Measurements from ENCODE around the gene DPF1. TPM values are rescaled to one million over a fixed set of nuclear protein-coding genes. Genes with fewer than 3 reads are reported as not detected.
A peak's percentile ranks its signal among the peaks of the same experiment; 100 is the strongest.

The DPF1 gene
- total and polyA plus RNA-seq, 8 donors: 0.19 to 0.37 (median 0.26) TPM; not detected in 5

GRCh38 chr19:38185562-38185961, 38.5 kb downstream of the DPF1 start:
- FAIRE-seq (no peak), ATAC-seq (no peak), DNase-seq (no peak)
- Histone ChIP-seq H3K4me3 (no peak overlapping the region), H3K36me3 (no peaks in the 10 kb centered on the region), H3K4me1 (no peaks in the 10 kb centered on the region), H3K27me3 (no peaks in the 10 kb centered on the region), H3K27ac (no peak overlapping the region), H3K9me3 (no peaks in the 10 kb centered on the region)
- intact Hi-C loops (cut with DNase I): no loop called here
- no peak for TF ChIP-seq CTCF (IDR thresholded peaks at IDR 0.05)
- 94 to 96% methylated on average over 10 of the region's 10 CpGs for WGBS, 2 donors

GRCh38 chr19:38184815-38185214, 39.2 kb downstream of the DPF1 start:
- no peak overlapping the region for H3K4me3 ChIP-seq
- H3K27ac ChIP-seq: no peak overlapping the region
- H3K4me1 ChIP-seq: no peaks in the 10 kb centered on the region
- 89 to 96% methylated on average over 9 of the region's 9 CpGs for WGBS, 2 donors
- intact Hi-C loops (cut with DNase I): no loop called here
- DNase-seq (no peak), ATAC-seq (no peak), FAIRE-seq (no peak)
- no peaks in the 10 kb centered on the region for H3K36me3 ChIP-seq
- no peak for TF ChIP-seq CTCF (IDR thresholded peaks at IDR 0.05)
- H3K27me3 ChIP-seq: no peaks in the 10 kb centered on the region
- H3K9me3 ChIP-seq: no peaks in the 10 kb centered on the region

- TF ChIP-seq CTCF (IDR thresholded peaks at IDR 0.05): no peak
- 84 to 85% methylated on average over 30 of the region's 30 CpGs for WGBS, 2 donors
- H3K9me3 ChIP-seq: no peaks in the 10 kb centered on the region
- FAIRE-seq: no peak
- H3K27me3 ChIP-seq: no peaks in the 10 kb centered on the region
- no peak overlapping the region for H3K27ac ChIP-seq
- peak in 2 of 4 donors; percentile 17 to 21 for ATAC-seq
- H3K4me3 ChIP-seq: no peak overlapping the region
- intact Hi-C loops (cut with DNase I): no loop called here
- no peaks in the 10 kb centered on the region for H3K36me3 ChIP-seq
- no peak for DNase-seq
- no peaks in the 10 kb centered on the region for H3K4me1 ChIP-seq
These were observed 40.6 kb downstream of the DPF1 start for GRCh38 chr19:38183251-38183897.

- WGBS, 2 donors: 92 to 93% methylated on average over 21 of the region's 21 CpGs
These were observed 41.3 kb downstream of the DPF1 start for GRCh38 chr19:38182536-38183210.

More at GRCh38 chr19:38182536-38183210, 41.3 kb downstream of the DPF1 start:
- Histone ChIP-seq H3K9me3 (no peaks in the 10 kb centered on the region), H3K27me3 (no peaks in the 10 kb centered on the region), H3K27ac (no peak overlapping the region), H3K4me3 (no peak overlapping the region), H3K4me1 (no peaks in the 10 kb centered on the region), H3K36me3 (no peaks in the 10 kb centered on the region)
- peak in 1 of 4 donors; percentile 8 for ATAC-seq
- DNase-seq: no peak
- intact Hi-C loops (cut with DNase I): no loop called here
- TF ChIP-seq CTCF (IDR thresholded peaks at IDR 0.05): no peak
- no peak for FAIRE-seq

Data from pancreas (tissue), 10 donors.